Caco-2 (cell line): ENCODE results near the gene TCF3. TPM values are rescaled to one million over a fixed set of nuclear protein-coding genes. Genes with fewer than 3 reads are reported as not detected.
"Not testable (repeated sequence)": the region's sequence is repeated elsewhere in the genome, so short reads cannot be mapped to it uniquely, and the experiment has no call there.

Experiments
- BruUV-seq: library from RNA; stranded (reverse); fragments of 400-500 nt; replicated peaks from 2 replicates; lab custom pipeline; 2021; lab: Mats Ljungman, UMichigan
- CTCF ChIA-PET: fragments of 300-600 bp; sonication (Branson Sonifier 250); formaldehyde crosslinking; loops from one replicate; lab custom pipeline; 2022; ENCODE audit warnings: antibody characterized with exemption; lab: Charles Lee
- POLR2A ChIA-PET: fragments of 300-600 bp; sonication (Branson Sonifier 250); formaldehyde crosslinking; loops from one replicate; lab custom pipeline; 2022; ENCODE audit warnings: antibody characterized with exemption; lab: Charles Lee
- DNase-seq, 2 experiments: peaks; one replicate each; pipeline versions ENCODE4 v3.0.0 to v3.0.0-alpha.2; 2020 to 2022
- H3K27me3 ChIP-seq: replicated peaks from 2 replicates; pipeline ENCODE4 v1.6.0; 2011; ENCODE audit warnings: low read length; ENCODE audit not compliant: control insufficient read depth, insufficient read depth
- H3K36me3 ChIP-seq: 2 replicates; pipeline ENCODE4 v1.5.1; 2011; ENCODE audit warnings: low read length; ENCODE audit not compliant: control insufficient read depth, insufficient read depth
- H3K4me1 ChIP-seq: fragments of 250-450 bp; sonication (Bioruptor Pico); 2 replicates; pipeline ENCODE4 v1.5.1; 2020; ENCODE audit warnings: mild to moderate bottlenecking
- H3K4me3 ChIP-seq: 2 replicates; pipeline ENCODE4 v1.5.1; 2011; ENCODE audit warnings: low read depth, mild to moderate bottlenecking, control low read depth, low read length
- H3K9me3 ChIP-seq: fragments of 250-450 bp; sonication (Bioruptor Pico); 2 replicates; pipeline ENCODE4 v1.5.1; 2020; ENCODE audit warnings: mild to moderate bottlenecking, moderate library complexity
- H3K27ac Mint-ChIP-seq: one replicate; pipeline ENCODE4 v1.8.0; 2022; ENCODE audit warnings: mixed read lengths; ENCODE audit not compliant: unreplicated experiment
- H3K27me3 Mint-ChIP-seq: one replicate; pipeline ENCODE4 v1.8.0; 2022; ENCODE audit warnings: mixed read lengths; ENCODE audit not compliant: insufficient read depth, unreplicated experiment
- H3K36me3 Mint-ChIP-seq: one replicate; pipeline ENCODE4 v1.8.0; 2022; ENCODE audit warnings: mild to moderate bottlenecking, mixed read lengths; ENCODE audit not compliant: insufficient read depth, unreplicated experiment
- H3K4me1 Mint-ChIP-seq: one replicate; pipeline ENCODE4 v1.8.0; 2022; ENCODE audit warnings: low read depth, mixed read lengths; ENCODE audit not compliant: unreplicated experiment
- H3K4me3 Mint-ChIP-seq: one replicate; pipeline ENCODE4 v1.8.0; 2022; ENCODE audit warnings: mild to moderate bottlenecking, moderate library complexity, mixed read lengths; ENCODE audit not compliant: unreplicated experiment
- H3K9me3 Mint-ChIP-seq: one replicate; pipeline ENCODE4 v1.8.0; 2022; ENCODE audit warnings: mixed read lengths; ENCODE audit not compliant: unreplicated experiment
- intact Hi-C: fragments of 100-400 bp; cut with micrococcal nuclease; formaldehyde crosslinking; loops from one replicate; pipeline ENCODE4 v1.10.0; 2022; ENCODE audit not compliant: unreplicated experiment
- total RNA-seq: library from RNA; stranded (reverse); gene quantifications from 2 replicates; pipeline ENCODE4 v1.2.3, GENCODE V29; 2022
- TF ChIP-seq, protein P1 (sequence below), 2 experiments: fragments of 200-600 bp in 1 of 2; IDR thresholded peaks; 1 replicate in 1 of 2; 2 replicates in 1 of 2; pipeline versions ENCODE4 v1.5.1 to v1.8.0; 2011 to 2022; ENCODE audit warnings: antibody characterized with exemption in 1 of 2, control low read depth in 1 of 2, inconsistent platforms in 1 of 2, low read depth in 1 of 2, low read length in 1 of 2, mild to moderate bottlenecking in 1 of 2, moderate library complexity in 1 of 2; ENCODE audit not compliant: insufficient read depth in 1 of 2, severe bottlenecking in 1 of 2, unreplicated experiment in 1 of 2

TCF3 gene
- total RNA-seq, 1 experiment from 2014 or later, result 147 TPM

DNA sequence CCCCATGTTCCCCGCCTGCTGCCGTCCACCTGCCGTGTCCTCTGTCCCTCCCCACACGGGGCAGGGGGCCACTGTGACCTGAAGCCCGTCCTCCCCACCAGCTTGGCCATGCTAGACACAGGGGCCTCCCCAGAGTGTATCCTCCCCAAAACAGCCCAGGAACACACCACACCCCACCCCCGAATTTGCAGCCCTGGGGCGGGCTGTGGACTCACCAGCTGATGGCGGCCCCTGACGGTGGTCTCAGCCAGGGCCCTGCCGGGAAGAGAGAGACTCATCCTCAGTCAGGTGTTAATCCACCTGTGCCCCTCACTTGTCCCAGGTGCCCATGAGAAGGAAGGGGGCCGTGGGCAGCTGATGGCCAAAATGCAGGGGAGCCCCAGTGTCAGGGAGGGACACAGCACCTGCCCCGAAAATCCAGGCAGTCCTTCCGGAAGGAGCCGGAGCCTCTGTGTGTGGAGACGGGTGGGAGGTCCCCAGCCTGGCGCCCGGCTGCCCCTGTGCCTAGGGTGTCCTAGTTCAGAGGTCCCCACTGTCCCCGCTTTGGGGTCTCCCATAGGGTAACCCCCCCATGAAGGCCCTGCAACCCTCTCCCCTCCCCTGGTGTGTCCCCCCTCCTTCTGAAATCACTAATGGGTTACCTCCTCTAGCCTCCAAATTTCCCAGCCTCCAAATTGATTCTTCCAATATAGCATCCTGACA is 39.3 kb upstream of the TCF3 start:
- no peaks in the 10 kb centered on the region for H3K36me3 Mint-ChIP-seq
- BruUV-seq, result no TSS peak
- H3K9me3 ChIP-seq, result no peaks in the 10 kb centered on the region; the same call in none of the 2 replicates
- no peak overlapping the region for H3K27ac Mint-ChIP-seq
- 0 out of 2 replicates have a peak, but pooled peaks cover 5% of the 10 kb centered on the region for H3K4me1 ChIP-seq
- DNase-seq, result no peak
- POLR2A ChIA-PET, result no interaction called here
- CTCF ChIA-PET, result no interaction called here
- H3K9me3 Mint-ChIP-seq, result no peaks in the 10 kb centered on the region
- no peak overlapping the region for H3K4me3 Mint-ChIP-seq
- H3K27me3 ChIP-seq, result no peaks in the 10 kb centered on the region
- H3K27me3 Mint-ChIP-seq, result peaks cover 12% of the 10 kb centered on the region
- TF ChIP-seq, protein P1, sequence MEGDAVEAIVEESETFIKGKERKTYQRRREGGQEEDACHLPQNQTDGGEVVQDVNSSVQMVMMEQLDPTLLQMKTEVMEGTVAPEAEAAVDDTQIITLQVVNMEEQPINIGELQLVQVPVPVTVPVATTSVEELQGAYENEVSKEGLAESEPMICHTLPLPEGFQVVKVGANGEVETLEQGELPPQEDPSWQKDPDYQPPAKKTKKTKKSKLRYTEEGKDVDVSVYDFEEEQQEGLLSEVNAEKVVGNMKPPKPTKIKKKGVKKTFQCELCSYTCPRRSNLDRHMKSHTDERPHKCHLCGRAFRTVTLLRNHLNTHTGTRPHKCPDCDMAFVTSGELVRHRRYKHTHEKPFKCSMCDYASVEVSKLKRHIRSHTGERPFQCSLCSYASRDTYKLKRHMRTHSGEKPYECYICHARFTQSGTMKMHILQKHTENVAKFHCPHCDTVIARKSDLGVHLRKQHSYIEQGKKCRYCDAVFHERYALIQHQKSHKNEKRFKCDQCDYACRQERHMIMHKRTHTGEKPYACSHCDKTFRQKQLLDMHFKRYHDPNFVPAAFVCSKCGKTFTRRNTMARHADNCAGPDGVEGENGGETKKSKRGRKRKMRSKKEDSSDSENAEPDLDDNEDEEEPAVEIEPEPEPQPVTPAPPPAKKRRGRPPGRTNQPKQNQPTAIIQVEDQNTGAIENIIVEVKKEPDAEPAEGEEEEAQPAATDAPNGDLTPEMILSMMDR (IDR thresholded peaks at IDR 0.05; ENCODE audit: insufficient read depth in 1 of 2, low read depth in 1 of 2, low read length in 1 of 2, severe bottlenecking in 1 of 2, unreplicated experiment in 1 of 2), result no peak
- H3K4me1 Mint-ChIP-seq, result no peaks in the 10 kb centered on the region
- H3K4me3 ChIP-seq, result no peak overlapping the region
- intact Hi-C loops, result no loop called here
- H3K36me3 ChIP-seq, result no peaks in the 10 kb centered on the region

DNA sequence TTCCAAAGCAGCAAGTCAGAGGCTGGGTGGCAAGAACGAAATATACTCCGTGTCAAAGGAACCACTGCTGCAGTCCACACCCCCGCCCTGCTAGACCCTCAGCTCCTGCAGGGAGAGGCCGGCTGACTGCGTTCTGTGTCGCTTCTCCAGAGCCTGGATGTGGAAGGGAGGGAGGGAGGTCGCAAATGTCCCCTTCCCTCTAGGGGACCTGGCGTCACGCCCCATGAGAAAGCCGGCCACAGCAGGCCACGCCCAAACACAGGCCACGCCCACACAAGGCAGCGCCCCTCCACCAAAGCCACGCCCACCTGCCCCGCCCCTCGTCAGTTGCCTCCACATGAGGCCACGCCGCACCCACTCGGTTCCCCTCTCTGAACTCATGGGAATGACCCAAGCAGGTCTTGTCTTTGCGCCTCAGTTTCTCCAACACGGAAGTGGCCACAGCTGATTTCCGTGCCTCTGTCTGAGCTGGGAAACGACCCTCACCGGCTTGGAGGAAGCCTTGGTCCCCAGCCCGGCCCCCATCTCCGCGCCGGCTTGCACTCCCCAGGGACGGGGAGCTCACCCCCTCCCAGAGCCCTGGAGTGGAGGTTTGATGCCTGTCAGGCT is 38.4 kb upstream of the TCF3 start:
- no peaks in the 10 kb centered on the region for H3K4me1 Mint-ChIP-seq
- ChIA-PET CTCF (no interaction called here), POLR2A (no interaction called here)
- H3K4me1 ChIP-seq, result 0 out of 2 replicates have a peak, but pooled peaks cover 5% of the 10 kb centered on the region
- DNase-seq, result peak; percentile 68 to 72
- no peaks in the 10 kb centered on the region for H3K36me3 Mint-ChIP-seq
- no peak overlapping the region for H3K4me3 ChIP-seq
- H3K9me3 ChIP-seq, result no peaks in the 10 kb centered on the region; the same call in 1 of the 2 replicates
- intact Hi-C loops, result no loop called here
- H3K27me3 ChIP-seq, result no peaks in the 10 kb centered on the region
- H3K27ac Mint-ChIP-seq, result no peak overlapping the region
- no peak overlapping the region for H3K4me3 Mint-ChIP-seq
- H3K36me3 ChIP-seq, result no peaks in the 10 kb centered on the region
- H3K9me3 Mint-ChIP-seq, result no peaks in the 10 kb centered on the region
- BruUV-seq, result no TSS peak
- TF ChIP-seq, protein P1 (IDR thresholded peaks at IDR 0.05; ENCODE audit: insufficient read depth in 1 of 2, low read depth in 1 of 2, low read length in 1 of 2, severe bottlenecking in 1 of 2, unreplicated experiment in 1 of 2), result no peak
- H3K27me3 Mint-ChIP-seq, result peaks cover 12% of the 10 kb centered on the region

DNA sequence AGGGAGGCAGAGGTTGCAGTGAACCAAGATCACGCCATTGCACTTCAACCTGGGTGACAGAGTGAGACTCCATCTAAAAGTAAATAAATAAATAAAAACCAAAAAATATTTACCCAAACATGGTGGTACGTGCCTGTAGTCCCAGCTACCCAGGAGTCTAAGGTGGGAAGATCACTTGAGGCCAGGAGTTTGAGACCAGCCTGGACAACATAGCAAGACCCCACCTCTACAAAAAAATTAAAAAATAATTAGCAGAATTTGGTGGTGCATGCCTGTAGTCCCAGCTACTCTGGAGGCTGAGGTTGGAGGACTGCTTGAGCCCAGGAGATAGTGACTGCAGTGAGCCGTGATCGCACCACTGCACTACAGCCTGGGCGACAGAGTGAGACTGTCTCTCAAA is 33.4 kb upstream of the TCF3 start:
- intact Hi-C loops, DNase-seq, H3K4me3 Mint-ChIP-seq, H3K9me3 ChIP-seq, H3K27me3 ChIP-seq, BruUV-seq, H3K4me1 Mint-ChIP-seq, H3K9me3 Mint-ChIP-seq, H3K36me3 ChIP-seq, H3K4me3 ChIP-seq, POLR2A ChIA-PET, H3K27ac Mint-ChIP-seq, H3K27me3 Mint-ChIP-seq, H3K4me1 ChIP-seq, CTCF ChIA-PET, H3K36me3 Mint-ChIP-seq: not testable (repeated sequence)
